NCI-H460 (cell line): ENCODE results near the gene OR2T4. TPM values are rescaled to one million over a fixed set of nuclear protein-coding genes. Genes with fewer than 3 reads are reported as not detected.

Experiments
- DNase-seq: peaks from one replicate; pipeline ENCODE4 v3.0.0-alpha.2; 2016; ENCODE audit warnings: low read depth; ENCODE audit errors: extremely low read depth
- polyA plus RNA-seq: library from polyadenylated mRNA; depleted of rRNA; stranded (reverse); fragments of >200 nt; gene quantifications from 2 replicates; pipeline ENCODE4 v1.2.3, GENCODE V29; 2014; cell fraction: nucleus; rRNA removed
- total RNA-seq: library from RNA; depleted of rRNA; stranded (reverse); fragments of >200 nt; shearing (Covaris generic); gene quantifications from 2 replicates; pipeline ENCODE4 v1.2.3, GENCODE V29; 2014; rRNA removed

The OR2T4 gene
- not detected in 2 replicates for total RNA-seq
- not detected in 2 replicates for polyA plus RNA-seq

GRCh38 chr1:248361121-248361715 is at the start of gene OR2T4:
Gene OR2T4, plus strand, starts transcription at chr1:248361665. Its CDS starts 0 bp downstream, at chr1:248361665.
- DNase-seq = no peak

GRCh38 chr1:248316796-248317195 is 44.7 kb upstream of the OR2T4 start:
- DNase-seq = no peak

- DNase-seq = no peak
Observed at GRCh38 chr1:248324468-248324867, 37.0 kb upstream of the OR2T4 start, which contains the start of gene OR2M7. Gene OR2M7, minus strand, starts transcription at chr1:248324568. Its CDS starts 0 bp downstream, at chr1:248324568.

- no peak for DNase-seq
Observed at GRCh38 chr1:248343451-248343850, 18.0 kb upstream of the OR2T4 start.

GRCh38 chr1:248348475-248348874 is 13.0 kb upstream of the OR2T4 start, which contains the start of gene OR14C36:
Gene OR14C36, plus strand, starts transcription at chr1:248348775. Its CDS starts 0 bp downstream, at chr1:248348775.
- DNase-seq = no peak

- no peak for DNase-seq
Observed at GRCh38 chr1:248359415-248359814, 2.0 kb upstream of the OR2T4 start.

GRCh38 chr1:248366609-248367008 is 5.1 kb downstream of the OR2T4 start:
- no peak for DNase-seq

- DNase-seq = no peak
Observed at GRCh38 chr1:248372394-248372793, 10.9 kb downstream of the OR2T4 start.

GRCh38 chr1:248373761-248374160 is 12.3 kb downstream of the OR2T4 start:
- DNase-seq = no peak

GRCh38 chr1:248375446-248375845 is 14.0 kb downstream of the OR2T4 start, which contains the start of gene OR2T6:
Gene OR2T6, plus strand, starts transcription at chr1:248375746. Its CDS starts 11,863 bp downstream, at chr1:248387609.
- no peak for DNase-seq

GRCh38 chr1:248376916-248377315 is 15.5 kb downstream of the OR2T4 start:
- DNase-seq = no peak

GRCh38 chr1:248380854-248381253 is 19.4 kb downstream of the OR2T4 start:
- no peak for DNase-seq

- DNase-seq = no peak
Observed at GRCh38 chr1:248388426-248388825, 27.0 kb downstream of the OR2T4 start.

- no peak for DNase-seq
Observed at GRCh38 chr1:248393050-248393449, 31.6 kb downstream of the OR2T4 start.

GRCh38 chr1:248402748-248403147 is 41.3 kb downstream of the OR2T4 start, which contains the start of gene OR2T1:
Gene OR2T1, plus strand, starts transcription at chr1:248403048. Its CDS starts 3,100 bp downstream, at chr1:248406148.
- no peak for DNase-seq

- no peak for DNase-seq
Observed at GRCh38 chr1:248404024-248404423, 42.6 kb downstream of the OR2T4 start.

GRCh38 chr1:248406721-248407692 is 45.5 kb downstream of the OR2T4 start:
- no peak for DNase-seq
